H1 (cell line): ENCODE data around the gene GNAQ. TPM values are rescaled to one million over a fixed set of nuclear protein-coding genes. Genes with fewer than 3 reads are reported as not detected.

ENCODE experiments used
- CTCF ChIA-PET: fragments of 300-600 bp; sonication (Branson Sonifier 250); formaldehyde crosslinking; loops from one replicate; lab custom pipeline; 2021; ENCODE audit not compliant: partially characterized antibody; lab: Charles Lee
- POLR2A ChIA-PET: fragments of 300-600 bp; sonication (Branson Sonifier 250); formaldehyde crosslinking; loops from one replicate; lab custom pipeline; 2021; ENCODE audit warnings: inconsistent platforms; ENCODE audit not compliant: partially characterized antibody; lab: Charles Lee
- DNase-seq, 2 experiments: peaks; one replicate each; pipeline versions ENCODE4 v3.0.0 to v3.0.0-alpha.2; 2010 to 2022; ENCODE audit warnings: low spot score in 2 of 2, low read depth in 1 of 2, mixed read lengths in 1 of 2
- FAIRE-seq: peaks from 2 replicates; lab custom pipeline; 2011; peaks lifted over from hg19 to GRCh38; lab: Jason Lieb, UNC
- H2AFZ ChIP-seq: 2 replicates; pipeline ENCODE4 v1.8.1; 2012; ENCODE audit warnings: low read length, inconsistent platforms
- H2AK5ac ChIP-seq: 2 replicates; pipeline ENCODE4 v1.6.1; 2013; ENCODE audit warnings: low read depth, low read length
- H2BK120ac ChIP-seq: replicated peaks from 2 replicates; pipeline ENCODE3; 2013; ENCODE audit warnings: low read depth, low read length, inconsistent platforms
- H2BK12ac ChIP-seq: 2 replicates; pipeline ENCODE4 v1.6.1; 2013; ENCODE audit warnings: low read depth, low read length
- H2BK15ac ChIP-seq: 2 replicates; pipeline ENCODE4 v1.6.1; 2013; ENCODE audit warnings: low read length
- H2BK20ac ChIP-seq: 2 replicates; pipeline ENCODE4 v1.6.1; 2013; ENCODE audit warnings: low read length
- H2BK5ac ChIP-seq: 2 replicates; pipeline ENCODE4 v1.6.1; 2013; ENCODE audit warnings: low read depth, low read length
- H3K14ac ChIP-seq: 2 replicates; pipeline ENCODE4 v1.6.1; 2013; ENCODE audit warnings: inconsistent platforms; ENCODE audit not compliant: insufficient read length
- H3K18ac ChIP-seq: 2 replicates; pipeline ENCODE4 v1.6.1; 2013; ENCODE audit warnings: low read length; ENCODE audit errors: extremely low read depth
- H3K23ac ChIP-seq: 2 replicates; pipeline ENCODE4 v1.6.1; 2013; ENCODE audit warnings: inconsistent platforms; ENCODE audit not compliant: insufficient read length
- H3K23me2 ChIP-seq: 2 replicates; pipeline ENCODE4 v1.6.1; 2013; ENCODE audit warnings: low read depth, low read length
- H3K27ac ChIP-seq: 2 replicates; pipeline ENCODE4 v1.6.1; 2011; ENCODE audit warnings: low read depth, low read length, inconsistent platforms
- H3K27me3 ChIP-seq, 4 experiments: replicated peaks in 1 of 4; 1 replicate in 1 of 4; 2 replicates in 3 of 4; pipeline versions ENCODE4 v1.6.1 to v1.8.1; 2011 to 2013; ENCODE audit warnings: low read length in 3 of 4, mild to moderate bottlenecking in 3 of 4, inconsistent platforms in 2 of 4, mixed read lengths in 2 of 4, moderate library complexity in 1 of 4; ENCODE audit not compliant: control insufficient read depth in 3 of 4, insufficient read depth in 3 of 4; ENCODE audit errors: extremely low read depth in 1 of 4
- H3K36me3 ChIP-seq, 4 experiments: 2 replicates each; pipeline versions ENCODE4 v1.6.1 to v1.8.1; 2011 to 2013; ENCODE audit warnings: mild to moderate bottlenecking in 4 of 4, low read length in 3 of 4, moderate library complexity in 2 of 4, control low read depth in 1 of 4, inconsistent platforms in 1 of 4; ENCODE audit not compliant: insufficient read depth in 4 of 4, control insufficient read depth in 2 of 4
- H3K4ac ChIP-seq: replicated peaks from 2 replicates; pipeline ENCODE3; 2013; ENCODE audit warnings: low read length, low read depth, mixed read lengths, inconsistent platforms; ENCODE audit not compliant: insufficient read length
- H3K4me1 ChIP-seq, 4 experiments: replicated peaks in 1 of 4; 1 replicate in 1 of 4; 2 replicates in 3 of 4; pipeline versions ENCODE4 v1.6.1 to v1.8.1; 2011 to 2013; ENCODE audit warnings: low read length in 3 of 4, inconsistent platforms in 2 of 4, mixed read lengths in 1 of 4; ENCODE audit not compliant: insufficient read depth in 4 of 4, control insufficient read depth in 3 of 4
- H3K4me2 ChIP-seq, 2 experiments: 2 replicates each; pipeline versions ENCODE4 v1.6.1 to v1.8.1; 2011 to 2013; ENCODE audit warnings: low read depth in 2 of 2, low read length in 2 of 2, control low read depth in 1 of 2, inconsistent platforms in 1 of 2, mild to moderate bottlenecking in 1 of 2; ENCODE audit not compliant: insufficient read depth in 1 of 2
- H3K4me3 ChIP-seq, 4 experiments: fragments of 200-600, 300-600 bp in 1 of 4; sonication (generic), shearing (Covaris generic), sonication (Bioruptor Twin) in 1 of 4; 2 replicates each; pipeline versions ENCODE4 v1.5.1 to v1.8.1; 2011 to 2016; ENCODE audit warnings: low read length in 4 of 4, low read depth in 3 of 4, control low read depth in 2 of 4, inconsistent platforms in 2 of 4, mild to moderate bottlenecking in 2 of 4, mixed read lengths in 1 of 4, moderate library complexity in 1 of 4; ENCODE audit not compliant: insufficient read depth in 2 of 4; ENCODE audit errors: extremely low read depth in 1 of 4
- H3K56ac ChIP-seq: replicated peaks from 2 replicates; pipeline ENCODE3; 2013; ENCODE audit warnings: low read depth, mild to moderate bottlenecking, mixed read lengths, low read length, inconsistent platforms; ENCODE audit not compliant: insufficient read length
- H3K79me1 ChIP-seq: 2 replicates; pipeline ENCODE4 v1.6.1; 2013; ENCODE audit warnings: low read depth, low read length, control low read depth
- H3K79me2 ChIP-seq, 2 experiments: 2 replicates each; pipeline versions ENCODE4 v1.6.1 to v1.8.1; 2012 to 2013; ENCODE audit warnings: low read length in 2 of 2, mild to moderate bottlenecking in 2 of 2, inconsistent platforms in 1 of 2; ENCODE audit not compliant: insufficient read depth in 2 of 2, control insufficient read depth in 1 of 2
- H3K9ac ChIP-seq, 4 experiments: replicated peaks in 1 of 4; 1 replicate in 1 of 4; 2 replicates in 3 of 4; pipeline versions ENCODE4 v1.6.1 to v1.8.1; 2011 to 2013; ENCODE audit warnings: low read depth in 3 of 4, low read length in 3 of 4, control low read depth in 2 of 4, mild to moderate bottlenecking in 2 of 4, moderate library complexity in 2 of 4, inconsistent platforms in 1 of 4; ENCODE audit errors: extremely low read depth in 1 of 4
- H3K9me3 ChIP-seq, 2 experiments: 2 replicates each; pipeline versions ENCODE4 v1.6.1 to v1.8.1; 2012 to 2013; ENCODE audit warnings: mild to moderate bottlenecking in 2 of 2, moderate library complexity in 2 of 2, control low read depth in 1 of 2, inconsistent platforms in 1 of 2, low read depth in 1 of 2, low read length in 1 of 2, mixed read lengths in 1 of 2; ENCODE audit not compliant: insufficient read depth in 2 of 2
- H4K20me1 ChIP-seq, 2 experiments: replicated peaks in 1 of 2; 2 replicates each; pipeline versions ENCODE3 to v1.8.1; 2011 to 2013; ENCODE audit warnings: inconsistent platforms in 2 of 2, low read length in 2 of 2, mild to moderate bottlenecking in 1 of 2; ENCODE audit not compliant: insufficient read depth in 2 of 2, control insufficient read depth in 1 of 2
- H4K5ac ChIP-seq: 2 replicates; pipeline ENCODE4 v1.6.1; 2013; ENCODE audit warnings: low read length, low read depth, mixed read lengths, inconsistent platforms; ENCODE audit not compliant: insufficient read length
- H4K8ac ChIP-seq: 2 replicates; pipeline ENCODE4 v1.8.0; 2013; ENCODE audit warnings: mild to moderate bottlenecking, moderate library complexity, low read length, inconsistent platforms; ENCODE audit not compliant: insufficient read depth; ENCODE audit errors: extremely low read depth
- H4K91ac ChIP-seq: replicated peaks from 2 replicates; pipeline ENCODE3; 2013; ENCODE audit warnings: low read length, mixed read lengths, inconsistent platforms; ENCODE audit not compliant: insufficient read length
- BACH1 ChIP-seq: IDR thresholded peaks from 2 replicates; pipeline ENCODE4 v1.6.1; 2012; ENCODE audit warnings: low read length, improper control_type of control experiment
- CEBPB ChIP-seq: IDR thresholded peaks from 2 replicates; pipeline ENCODE4 v1.6.1; 2012; ENCODE audit warnings: low read depth, low read length
- EZH2 ChIP-seq: fragments of 200-600 bp; sonication (generic); IDR thresholded peaks from 2 replicates; pipeline ENCODE4 v1.7.1; 2012; ENCODE audit warnings: low read depth, mild to moderate bottlenecking, moderate library complexity, low read length, inconsistent platforms; ENCODE audit not compliant: severe bottlenecking
- MAFK ChIP-seq: IDR thresholded peaks from 2 replicates; pipeline ENCODE4 v1.6.1; 2012; ENCODE audit warnings: low read depth, mild to moderate bottlenecking, improper control_type of control experiment, low read length
- RAD21 ChIP-seq, 2 experiments: IDR thresholded peaks in 1 of 2; conservative IDR thresholded peaks in 1 of 2; 2 replicates each; pipeline ENCODE4 v1.6.1; 2011; ENCODE audit warnings: low read depth in 2 of 2, low read length in 2 of 2, improper control_type of control experiment in 1 of 2, inconsistent platforms in 1 of 2, mild to moderate bottlenecking in 1 of 2, moderate library complexity in 1 of 2
- SIN3A ChIP-seq, 2 experiments: IDR thresholded peaks in 1 of 2; conservative IDR thresholded peaks in 1 of 2; 2 replicates each; pipeline ENCODE4 v1.6.1; 2011 to 2012; ENCODE audit warnings: low read length in 2 of 2, improper control_type of control experiment in 1 of 2, low read depth in 1 of 2, mild to moderate bottlenecking in 1 of 2
- WGBS, 2 experiments: shearing (Covaris generic) in 1 of 2; methylation state at CpG; one replicate each; pipeline versions ENCODE4 v1.1.6 to v1.1.7; 2013 to 2015; ENCODE audit warnings: low lambda C conversion rate in 2 of 2, mixed read lengths in 2 of 2, inconsistent platforms in 1 of 2, low coverage in 1 of 2, missing lambda C conversion rate in 1 of 2; ENCODE audit not compliant: insufficient replicate concordance in 2 of 2, insufficient coverage in 1 of 2, insufficient read length in 1 of 2; ENCODE audit errors: extremely low coverage in 1 of 2, missing lambda C conversion rate in 1 of 2; 5-methylcytosine and 5-hydroxymethylcytosine counted together
- polyA plus RNA-seq, 7 experiments: library from polyadenylated mRNA; depleted of rRNA in 3 of 7; stranded (reverse) in 5 of 7; unstranded in 2 of 7; fragments of >200 nt in 5 of 7; fragments of 200-250 nt in 2 of 7; gene quantifications; 1 replicate in 5 of 7; 2 replicates in 1 of 7; 4 replicates in 1 of 7; pipeline versions ENCODE4 v1.2.1 to v1.2.3, GENCODE V29; 2011 to 2013; ENCODE audit warnings: missing spikeins in 2 of 7, mixed read lengths in 2 of 7
- total RNA-seq: library from RNA; stranded (reverse); fragmentation: NEBNext Ultra II Directional; extraction: Animal tissue kit (Norgen Biotek cat#: 25700); gene quantifications from 2 replicates; pipeline ENCODE4 v1.2.1, GENCODE V29; 2021
- TF ChIP-seq, protein P1 (sequence below): IDR thresholded peaks from 2 replicates; pipeline ENCODE4 v1.6.1; 2012; ENCODE audit warnings: low read length, inconsistent platforms
- TF ChIP-seq, protein P2 (sequence below): IDR thresholded peaks from 2 replicates; pipeline ENCODE4 v1.6.1; 2011; ENCODE audit warnings: low read length, improper control_type of control experiment

Gene GNAQ
- total and polyA plus RNA-seq, 2 of the 8 experiments (the other 6 are each of a cell fraction or from before 2014, with no cell fraction given), result 22.8 to 63.8 TPM

DNA sequence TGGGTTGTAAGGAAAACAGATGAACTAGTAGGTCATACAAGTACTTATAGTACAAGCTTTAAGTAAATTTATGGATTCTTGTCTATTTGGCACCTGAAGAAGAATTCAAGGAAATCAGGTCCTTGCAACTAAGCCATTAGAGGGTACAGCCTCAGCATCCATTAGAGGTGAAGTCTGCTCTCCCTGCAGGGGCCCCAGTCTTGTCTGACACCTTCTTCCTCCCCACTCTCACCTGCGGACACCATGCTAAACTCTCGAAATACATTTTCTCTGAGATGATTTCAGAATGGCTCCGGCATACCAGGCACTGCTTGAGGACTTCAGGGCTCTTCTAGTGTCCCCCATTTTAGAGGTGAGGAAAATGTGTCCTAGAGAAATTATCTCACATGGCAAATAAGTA, 137.9 kb downstream of the GNAQ start:
- ChIA-PET POLR2A (interaction anchor here (0.6 to 0.9 kb wide), 3 partner anchors 22 to 87 kb away, joined by 3 to 4 read pairs (median 3); no protein-coding TSS in a partner anchor), CTCF (interaction anchor here (1.2 kb wide), 1 partner anchor 142 kb away, joined by 3 read pairs; no protein-coding TSS in a partner anchor)
- Histone ChIP-seq H3K23me2 (no peaks in the 10 kb centered on the region), H3K36me3 (peaks cover 0 to 2% (median 0%) of the 10 kb centered on the region in 4 experiments; a peak in 1 of 8 replicates), H3K4me1 (peaks cover 0 to 3% (median 2%) of the 10 kb centered on the region in 4 experiments; a peak in 3 of 7 replicates), H3K56ac (no peak overlapping the region), H3K4me2 (no peak overlapping the region), H3K9me3 (no peaks in the 10 kb centered on the region), H3K9ac (no peak overlapping the region), H3K14ac (no peak overlapping the region), H2BK20ac (no peak overlapping the region), H3K27me3 (no peaks in the 10 kb centered on the region), H3K79me1 (no peaks in the 10 kb centered on the region; the same call in 1 of the 2 replicates), H4K91ac (no peak overlapping the region), H3K4me3 (no peak overlapping the region), H2BK5ac (no peak overlapping the region), H3K27ac (no peak overlapping the region), H3K23ac (no peak overlapping the region), H4K5ac (no peak overlapping the region), H3K4ac (no peak overlapping the region), H3K18ac (no peak overlapping the region), H4K8ac (no peak overlapping the region), H3K79me2 (no peaks in the 10 kb centered on the region; a peak in 1 of 4 replicates), H2AFZ (no peak overlapping the region), H2BK120ac (no peak overlapping the region), H2BK12ac (no peak overlapping the region), H4K20me1 (no peaks in the 10 kb centered on the region), H2AK5ac (no peak overlapping the region), H2BK15ac (no peak overlapping the region)
- DNase-seq (no peak), FAIRE-seq (no peak)
- TF ChIP-seq, protein P1, sequence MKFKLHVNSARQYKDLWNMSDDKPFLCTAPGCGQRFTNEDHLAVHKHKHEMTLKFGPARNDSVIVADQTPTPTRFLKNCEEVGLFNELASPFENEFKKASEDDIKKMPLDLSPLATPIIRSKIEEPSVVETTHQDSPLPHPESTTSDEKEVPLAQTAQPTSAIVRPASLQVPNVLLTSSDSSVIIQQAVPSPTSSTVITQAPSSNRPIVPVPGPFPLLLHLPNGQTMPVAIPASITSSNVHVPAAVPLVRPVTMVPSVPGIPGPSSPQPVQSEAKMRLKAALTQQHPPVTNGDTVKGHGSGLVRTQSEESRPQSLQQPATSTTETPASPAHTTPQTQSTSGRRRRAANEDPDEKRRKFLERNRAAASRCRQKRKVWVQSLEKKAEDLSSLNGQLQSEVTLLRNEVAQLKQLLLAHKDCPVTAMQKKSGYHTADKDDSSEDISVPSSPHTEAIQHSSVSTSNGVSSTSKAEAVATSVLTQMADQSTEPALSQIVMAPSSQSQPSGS, result no peak
- no peak for TF ChIP-seq SIN3A (conservative IDR thresholded peaks at IDR 0.05 in 1 of 2, IDR thresholded peaks at IDR 0.05 in 1 of 2; ENCODE audit: low read depth in 1 of 2, low read length in 2 of 2)
- TF ChIP-seq RAD21 (IDR thresholded peaks at IDR 0.05 in 1 of 2, conservative IDR thresholded peaks at IDR 0.05 in 1 of 2; ENCODE audit: low read depth in 2 of 2, low read length in 2 of 2), result no peak
- TF ChIP-seq BACH1, result no peak
- TF ChIP-seq MAFK, result no peak
- no peak for TF ChIP-seq CEBPB
- TF ChIP-seq EZH2, result no peak
- TF ChIP-seq, protein P2, sequence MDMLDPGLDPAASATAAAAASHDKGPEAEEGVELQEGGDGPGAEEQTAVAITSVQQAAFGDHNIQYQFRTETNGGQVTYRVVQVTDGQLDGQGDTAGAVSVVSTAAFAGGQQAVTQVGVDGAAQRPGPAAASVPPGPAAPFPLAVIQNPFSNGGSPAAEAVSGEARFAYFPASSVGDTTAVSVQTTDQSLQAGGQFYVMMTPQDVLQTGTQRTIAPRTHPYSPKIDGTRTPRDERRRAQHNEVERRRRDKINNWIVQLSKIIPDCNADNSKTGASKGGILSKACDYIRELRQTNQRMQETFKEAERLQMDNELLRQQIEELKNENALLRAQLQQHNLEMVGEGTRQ, result no peak
- 100% methylated on average over 3 of the region's 3 CpGs; no CpG with 5 or more reads in 1 of the 2 experiments for WGBS, 2 experiments
